HEK293T (cell line): ENCODE data around the gene ENHO.

Experiments used
- CTCF ChIA-PET: fragments of 350-600 bp; formaldehyde crosslinking; extraction: SDS; loops from one replicate; lab custom pipeline; 2021; ENCODE audit warnings: antibody characterized with exemption, inconsistent platforms; lab: Yijun Ruan, JAX
- POLR2A ChIA-PET: fragments of 350-600 bp; formaldehyde crosslinking; extraction: SDS; loops from one replicate; lab custom pipeline; 2020; ENCODE audit warnings: antibody characterized with exemption, inconsistent platforms; lab: Yijun Ruan, JAX
- DNase-seq: peaks from one replicate; pipeline ENCODE4 v3.0.0; 2012; ENCODE audit warnings: mixed read lengths; ENCODE audit errors: extremely low spot score
- ARNT ChIP-seq: fragments of 450-650 bp; IDR thresholded peaks from 2 replicates; pipeline ENCODE4 v1.6.1; 2017; ENCODE audit warnings: mild to moderate bottlenecking
- BHLHE40 ChIP-seq: fragments of 450-650 bp; IDR thresholded peaks from 2 replicates; pipeline ENCODE4 v1.6.1; 2016; ENCODE audit warnings: mild to moderate bottlenecking, moderate library complexity, borderline replicate concordance
- CTBP1 ChIP-seq: fragments of 450-650 bp; IDR thresholded peaks from 2 replicates; pipeline ENCODE4 v1.6.1; 2016; ENCODE audit warnings: borderline replicate concordance
- ELF4 ChIP-seq: fragments of 450-650 bp; IDR thresholded peaks from 2 replicates; pipeline ENCODE4 v1.6.1; 2017; ENCODE audit warnings: antibody characterized with exemption
- FOXA1 ChIP-seq: fragments of 450-650 bp; IDR thresholded peaks from 2 replicates; pipeline ENCODE4 v1.6.1; 2016; ENCODE audit warnings: mild to moderate bottlenecking
- FOXK2 ChIP-seq: fragments of 450-650 bp; IDR thresholded peaks from 2 replicates; pipeline ENCODE4 v1.6.1; 2016; ENCODE audit warnings: mild to moderate bottlenecking
- FOXM1 ChIP-seq: fragments of 450-650 bp; IDR thresholded peaks from 2 replicates; pipeline ENCODE4 v1.6.1; 2017; ENCODE audit warnings: mild to moderate bottlenecking, borderline replicate concordance
- HDGF ChIP-seq: fragments of 450-650 bp; IDR thresholded peaks from 2 replicates; pipeline ENCODE4 v1.6.1; 2017; ENCODE audit warnings: antibody characterized with exemption, borderline replicate concordance
- L3MBTL2 ChIP-seq: fragments of 450-650 bp; conservative IDR thresholded peaks from 2 replicates; pipeline ENCODE4 v1.6.1; 2016; ENCODE audit warnings: mild to moderate bottlenecking
- LEF1 ChIP-seq: fragments of 450-650 bp; IDR thresholded peaks from 2 replicates; pipeline ENCODE4 v1.6.1; 2017; ENCODE audit warnings: mild to moderate bottlenecking, borderline replicate concordance
- NFRKB ChIP-seq: fragments of 450-650 bp; IDR thresholded peaks from 2 replicates; pipeline ENCODE4 v1.6.1; 2016; ENCODE audit warnings: mild to moderate bottlenecking, moderate library complexity
- PKNOX1 ChIP-seq: fragments of 450-650 bp; IDR thresholded peaks from 2 replicates; pipeline ENCODE4 v1.6.1; 2016
- SP1 ChIP-seq: fragments of 450-650 bp; IDR thresholded peaks from 2 replicates; pipeline ENCODE4 v1.6.1; 2017
- SUZ12 ChIP-seq: fragments of 450-650 bp; IDR thresholded peaks from 2 replicates; pipeline ENCODE4 v1.6.1; 2016; ENCODE audit warnings: mild to moderate bottlenecking
- TARDBP ChIP-seq: fragments of 450-650 bp; IDR thresholded peaks from 2 replicates; pipeline ENCODE4 v1.6.1; 2016
- ZNF384 ChIP-seq: fragments of 450-650 bp; IDR thresholded peaks from 2 replicates; pipeline ENCODE4 v1.6.1; 2016

Gene ENHO

GRCh38 chr9:34514816-34515215, 8.0 kb downstream of the ENHO start:
- no peak for TF ChIP-seq LEF1
- TF ChIP-seq FOXA1, result no peak
- TF ChIP-seq PKNOX1, result no peak
- TF ChIP-seq L3MBTL2, result no peak
- no peak for TF ChIP-seq FOXM1
- TF ChIP-seq BHLHE40, result no peak
- no peak for TF ChIP-seq SUZ12
- no peak for TF ChIP-seq ARNT
- TF ChIP-seq FOXK2, result no peak
- no peak for TF ChIP-seq ZNF384
- TF ChIP-seq NFRKB, result no peak
- TF ChIP-seq TARDBP, result no peak
- no peak for TF ChIP-seq ELF4
- no peak for TF ChIP-seq SP1
- TF ChIP-seq HDGF, result no peak
- ChIA-PET POLR2A (no interaction called here), CTCF (no interaction called here)
- DNase-seq, result no peak

DNA sequence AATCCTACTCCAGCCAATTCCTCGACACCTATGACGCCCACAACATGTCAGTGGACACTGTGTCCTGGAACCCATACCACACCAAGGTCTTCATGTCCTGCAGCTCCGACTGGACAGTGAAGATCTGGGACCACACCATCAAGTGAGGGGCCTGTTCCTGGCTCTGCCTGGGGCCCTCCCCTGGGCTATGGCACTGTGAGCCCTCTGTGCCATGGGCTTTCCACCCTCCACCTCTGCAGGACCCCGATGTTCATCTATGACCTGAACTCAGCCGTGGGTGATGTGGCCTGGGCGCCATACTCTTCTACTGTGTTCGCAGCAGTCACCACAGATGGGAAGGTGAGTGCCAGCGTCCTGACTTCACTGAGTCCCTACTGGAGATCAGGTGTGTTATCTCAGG, 8.4 kb downstream of the ENHO start:
- CTCF ChIA-PET, result no interaction called here
- POLR2A ChIA-PET, result interaction anchor here (1.9 kb wide), 1 partner anchor 9 kb away, joined by 6 read pairs; the partner anchor contains the start of gene ENHO
- DNase-seq, result no peak
- TF ChIP-seq FOXA1 (no peak), CTBP1 (no peak), NFRKB (no peak), FOXM1 (no peak), LEF1 (no peak), ARNT (no peak), BHLHE40 (no peak), TARDBP (no peak), FOXK2 (no peak), PKNOX1 (no peak), HDGF (no peak), L3MBTL2 (no peak), ELF4 (no peak), ZNF384 (no peak)

DNA sequence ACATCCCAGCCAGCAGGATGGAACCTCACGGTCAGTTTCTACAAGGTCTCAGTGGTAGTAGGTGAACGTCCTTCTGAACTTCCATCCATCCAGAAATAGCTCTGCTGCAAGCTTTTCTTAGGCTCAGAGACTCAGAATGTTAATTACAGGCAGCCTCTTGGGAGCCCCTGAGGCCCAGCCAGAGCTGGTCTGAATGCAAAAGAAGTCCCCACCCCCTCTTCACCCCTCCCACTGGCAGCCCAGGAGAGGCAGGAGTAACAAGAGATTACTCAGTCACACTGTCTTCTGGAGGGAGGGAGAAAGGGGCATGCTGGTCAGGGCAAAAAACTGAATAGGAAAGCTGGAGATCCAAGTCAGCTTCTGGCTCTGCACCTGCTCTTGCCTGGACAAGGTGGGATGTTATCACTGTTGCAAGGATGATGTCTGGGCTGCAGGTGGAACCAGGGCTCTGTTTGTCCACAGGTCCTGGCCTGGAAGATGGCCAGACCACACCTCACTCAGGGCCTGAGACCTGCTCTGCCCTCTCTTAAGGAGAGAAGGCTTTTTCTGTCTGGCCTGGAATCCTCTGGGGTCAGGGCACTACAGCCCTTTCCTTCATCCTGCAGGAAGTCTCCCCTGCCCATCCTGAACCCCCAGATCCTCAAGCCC, 9.1 kb downstream of the ENHO start:
- ChIA-PET CTCF (interaction anchor here (0.6 to 1.3 kb wide), 3 partner anchors 14 to 78 kb away, joined by 3 to 5 read pairs (median 4); no protein-coding TSS in a partner anchor), POLR2A (interaction anchor here (1.9 kb wide), 1 partner anchor 9 kb away, joined by 6 read pairs; the partner anchor contains the start of gene ENHO)
- DNase-seq, result peak; percentile 34
- TF ChIP-seq LEF1 (no peak), FOXA1 (no peak), CTBP1 (no peak), HDGF (no peak), TARDBP (no peak), PKNOX1 (no peak), ELF4 (no peak), BHLHE40 (no peak), SUZ12 (no peak)

- POLR2A ChIA-PET, result interaction anchor here (1.9 kb wide), 1 partner anchor 11 kb away, joined by 6 read pairs; the partner anchor contains the start of gene ENHO
- DNase-seq, result no peak
- CTCF ChIA-PET, result interaction anchor here (1.2 to 1.4 kb wide), 3 partner anchors 12 to 108 kb away, joined by 3 to 5 read pairs (median 4); no protein-coding TSS in a partner anchor
- no peak for TF ChIP-seq ARNT
- no peak for TF ChIP-seq ZNF384
- TF ChIP-seq L3MBTL2, result no peak
- no peak for TF ChIP-seq PKNOX1
- TF ChIP-seq ELF4, result no peak
- no peak for TF ChIP-seq SUZ12
- TF ChIP-seq TARDBP, result no peak
- TF ChIP-seq SP1, result no peak
- TF ChIP-seq FOXK2, result no peak
- TF ChIP-seq LEF1, result no peak
- TF ChIP-seq FOXA1, result no peak
- no peak for TF ChIP-seq CTBP1
- TF ChIP-seq HDGF, result no peak
Measured at GRCh38 chr9:34512131-34513078, 10.4 kb downstream of the ENHO start.
